ENCODE results near the gene RBM23. TPM values are rescaled to one million over a fixed set of nuclear protein-coding genes. Genes with fewer than 3 reads are reported as not detected.

Gene RBM23
- polyA plus RNA-seq, 3 donors, result 76.7 to 89.7 (median 85.7) TPM

GRCh38 chr14:22849212-22849819 lies 69.6 kb downstream of the RBM23 start:
- Histone ChIP-seq H3K9me3 (replicated peaks in 1 of 2; ENCODE audit: control insufficient read depth in 1 of 2, insufficient read depth in 1 of 2, low read length in 2 of 2) (no peaks in the 10 kb centered on the region), H3K4me2 (replicated peaks; ENCODE audit: extremely low read depth, low read length, poor library complexity, severe bottlenecking) (no peak overlapping the region), H4K20me1 (ENCODE audit: insufficient read depth, low read length) (no peaks in the 10 kb centered on the region), H3K27ac (ENCODE audit: low read depth in 1 of 2, low read length in 2 of 2) (no peak overlapping the region), H3K36me3 (replicated peaks in 1 of 2; ENCODE audit: control insufficient read depth in 1 of 2, insufficient read depth in 2 of 2, low read length in 2 of 2) (no peaks in the 10 kb centered on the region), H3K79me2 (ENCODE audit: insufficient read depth, low read length) (no peaks in the 10 kb centered on the region), H2AFZ (ENCODE audit: insufficient read depth, low read depth, low read length, poor library complexity, severe bottlenecking) (no peak overlapping the region), H3K9ac (ENCODE audit: insufficient read depth, low read length, poor library complexity, severe bottlenecking) (no peak overlapping the region), H3K27me3 (ENCODE audit: control insufficient read depth in 2 of 2, insufficient read depth in 2 of 2, low read length in 2 of 2) (peaks cover 0 to 5% of the 10 kb centered on the region in 2 donors), H3K4me3 (replicated peaks in 1 of 3; ENCODE audit: low read depth in 2 of 3, low read length in 3 of 3) (no peak overlapping the region), H3K4me1 (ENCODE audit: control insufficient read depth in 1 of 2, insufficient read depth in 2 of 2, low read length in 2 of 2) (peaks cover 19 to 30% of the 10 kb centered on the region in 2 donors)
- H3K27me3 Mint-ChIP-seq (ENCODE audit: low read depth in 3 of 3), result peaks cover 4 to 28% (median 13%) of the 10 kb centered on the region in 3 donors
- peaks cover 28% of the 10 kb centered on the region for H3K4me1 Mint-ChIP-seq
- 95% methylated on average over 11 of the region's 19 CpGs for WGBS (ENCODE audit: insufficient coverage)
- no peak for TF ChIP-seq CTCF (IDR thresholded peaks at IDR 0.05)
- H3K9me3 Mint-ChIP-seq, result peaks cover 0 to 2% (median 0%) of the 10 kb centered on the region in 7 donors
- H3K27ac Mint-ChIP-seq, result no peak overlapping the region
- H3K4me3 Mint-ChIP-seq, result no peak overlapping the region
- H3K36me3 Mint-ChIP-seq, result peaks cover 1 to 4% of the 10 kb centered on the region in 2 donors
- intact Hi-C loops (cut with micrococcal nuclease), result no loop called here
- no peak for DNase-seq

DNA sequence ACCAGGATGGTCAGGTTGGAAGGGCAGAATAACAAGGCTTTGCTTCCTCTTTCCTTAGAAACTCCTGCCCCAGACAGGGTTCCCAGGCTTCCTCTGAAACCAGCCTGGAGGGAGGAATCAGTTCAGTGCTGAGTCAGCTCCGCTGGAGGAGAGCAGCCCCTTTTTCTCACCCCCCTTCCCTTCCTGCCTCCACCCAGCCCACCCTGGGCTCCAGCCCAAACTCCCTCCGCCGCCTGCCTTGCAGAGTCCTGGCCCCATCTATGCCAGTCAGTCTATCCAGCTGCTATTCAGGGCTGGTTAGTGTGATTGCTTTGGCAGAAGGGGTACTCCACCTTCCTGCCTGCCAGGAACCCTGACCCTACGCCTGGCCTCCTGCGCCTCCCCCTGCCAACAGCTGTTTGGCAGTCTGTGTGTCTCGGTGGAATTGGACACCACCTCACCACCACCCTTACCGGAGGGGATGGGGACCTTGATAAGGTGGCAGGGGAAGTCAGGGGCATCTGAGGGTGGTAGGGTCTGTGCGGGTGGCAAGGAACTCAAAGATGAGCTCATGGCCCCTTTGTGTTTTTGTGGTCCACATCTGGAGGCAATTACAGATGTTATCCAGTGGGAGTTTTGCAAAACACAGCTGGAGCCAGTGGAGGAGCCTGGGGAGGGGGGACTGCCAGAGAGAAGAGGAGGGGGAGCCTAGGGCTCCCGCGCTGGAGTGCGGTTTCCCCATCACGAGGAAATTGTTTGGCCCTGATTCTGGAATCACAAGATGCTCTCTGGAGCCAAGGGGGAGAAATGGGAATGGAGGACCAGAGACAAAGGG lies 70.4 kb downstream of the RBM23 start:
- no peak overlapping the region for H3K27ac ChIP-seq (ENCODE audit: low read depth in 1 of 2, low read length in 2 of 2)
- Mint-ChIP-seq H3K9me3 (peaks cover 0 to 2% (median 0%) of the 10 kb centered on the region in 7 donors), H3K4me3 (peak overlapping the region; percentile 45 to 80), H3K27ac (peak overlapping the region in 5 of 7 donors; percentile 32 to 76 (median 64)), H3K27me3 (ENCODE audit: low read depth in 3 of 3) (peaks cover 4 to 30% (median 13%) of the 10 kb centered on the region in 3 donors), H3K4me1 (peaks cover 28% of the 10 kb centered on the region), H3K36me3 (peaks cover 3 to 4% of the 10 kb centered on the region in 2 donors)
- intact Hi-C loops (cut with micrococcal nuclease), result no loop called here
- peak overlapping the region; percentile 37 for H2AFZ ChIP-seq (ENCODE audit: insufficient read depth, low read depth, low read length, poor library complexity, severe bottlenecking)
- DNase-seq, result peak in 2 of 3 donors; percentile 24 to 73
- H3K9ac ChIP-seq (ENCODE audit: insufficient read depth, low read length, poor library complexity, severe bottlenecking), result no peak overlapping the region
- peaks cover 0 to 5% of the 10 kb centered on the region in 2 donors for H3K27me3 ChIP-seq (ENCODE audit: control insufficient read depth in 2 of 2, insufficient read depth in 2 of 2, low read length in 2 of 2)
- WGBS (ENCODE audit: insufficient coverage), result 6% methylated on average over 6 of the region's 12 CpGs
- no peaks in the 10 kb centered on the region for H3K9me3 ChIP-seq (replicated peaks in 1 of 2; ENCODE audit: control insufficient read depth in 1 of 2, insufficient read depth in 1 of 2, low read length in 2 of 2)
- peak overlapping the region in 1 of 3 experiments; percentile 54 for H3K4me3 ChIP-seq (replicated peaks in 1 of 3; ENCODE audit: low read depth in 2 of 3, low read length in 3 of 3)
- no peak for TF ChIP-seq CTCF (IDR thresholded peaks at IDR 0.05)
- no peaks in the 10 kb centered on the region for H3K36me3 ChIP-seq (replicated peaks in 1 of 2; ENCODE audit: control insufficient read depth in 1 of 2, insufficient read depth in 2 of 2, low read length in 2 of 2)
- H3K4me2 ChIP-seq (replicated peaks; ENCODE audit: extremely low read depth, low read length, poor library complexity, severe bottlenecking), result peak overlapping the region; percentile 58
- H3K79me2 ChIP-seq (ENCODE audit: insufficient read depth, low read length), result no peaks in the 10 kb centered on the region
- peaks cover 19 to 30% of the 10 kb centered on the region in 2 donors for H3K4me1 ChIP-seq (ENCODE audit: control insufficient read depth in 1 of 2, insufficient read depth in 2 of 2, low read length in 2 of 2)
- H4K20me1 ChIP-seq (ENCODE audit: insufficient read depth, low read length), result no peaks in the 10 kb centered on the region

Data from CD14-positive monocyte (primary cell).